ENCODE measurements around the gene INO80D. TPM values are rescaled to one million over a fixed set of nuclear protein-coding genes. Genes with fewer than 3 reads are reported as not detected.
"Not testable (repeated sequence)": the region's sequence is repeated elsewhere in the genome, so short reads cannot be mapped to it uniquely, and the experiment has no call there.

Gene INO80D
- total and polyA plus RNA-seq, 8 donors, result 9.9 to 21.9 (median 12.3) TPM

DNA sequence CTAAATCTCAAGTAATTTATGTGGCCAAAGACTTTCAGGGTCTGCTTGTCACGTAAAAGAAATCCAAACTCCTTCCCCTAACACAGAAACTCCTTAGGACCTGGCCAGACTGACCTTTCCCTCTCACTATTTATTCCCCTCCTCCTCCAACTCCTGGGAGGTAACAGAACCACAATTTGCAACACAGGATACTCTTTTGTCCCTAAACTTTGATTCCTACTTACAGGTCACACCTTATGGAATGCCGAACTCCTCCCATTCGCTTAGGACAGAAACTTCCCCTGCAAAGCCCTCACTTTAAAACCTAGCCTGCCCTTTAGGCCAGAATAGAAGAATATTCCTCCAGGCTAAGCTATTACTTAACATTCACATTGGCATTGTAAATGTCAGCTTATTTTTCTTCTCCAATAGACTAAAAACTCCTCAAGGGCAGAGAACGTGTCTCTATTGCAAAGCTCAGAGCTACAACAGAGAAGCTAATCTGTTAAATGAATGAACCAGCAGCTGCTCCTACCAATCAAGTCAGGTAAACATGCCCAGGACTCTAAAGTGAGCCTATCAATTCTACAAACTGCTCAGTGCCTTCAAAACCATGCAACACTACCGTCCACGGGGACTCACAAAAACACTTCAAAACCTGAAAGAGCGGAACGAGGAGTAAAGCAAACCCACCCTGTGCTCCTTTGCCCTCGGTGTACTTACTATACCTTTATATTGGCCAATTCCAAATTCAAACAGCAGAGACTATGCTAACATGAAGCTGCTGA, 6.1 kb downstream of the INO80D start:
- TF ChIP-seq, protein P1, sequence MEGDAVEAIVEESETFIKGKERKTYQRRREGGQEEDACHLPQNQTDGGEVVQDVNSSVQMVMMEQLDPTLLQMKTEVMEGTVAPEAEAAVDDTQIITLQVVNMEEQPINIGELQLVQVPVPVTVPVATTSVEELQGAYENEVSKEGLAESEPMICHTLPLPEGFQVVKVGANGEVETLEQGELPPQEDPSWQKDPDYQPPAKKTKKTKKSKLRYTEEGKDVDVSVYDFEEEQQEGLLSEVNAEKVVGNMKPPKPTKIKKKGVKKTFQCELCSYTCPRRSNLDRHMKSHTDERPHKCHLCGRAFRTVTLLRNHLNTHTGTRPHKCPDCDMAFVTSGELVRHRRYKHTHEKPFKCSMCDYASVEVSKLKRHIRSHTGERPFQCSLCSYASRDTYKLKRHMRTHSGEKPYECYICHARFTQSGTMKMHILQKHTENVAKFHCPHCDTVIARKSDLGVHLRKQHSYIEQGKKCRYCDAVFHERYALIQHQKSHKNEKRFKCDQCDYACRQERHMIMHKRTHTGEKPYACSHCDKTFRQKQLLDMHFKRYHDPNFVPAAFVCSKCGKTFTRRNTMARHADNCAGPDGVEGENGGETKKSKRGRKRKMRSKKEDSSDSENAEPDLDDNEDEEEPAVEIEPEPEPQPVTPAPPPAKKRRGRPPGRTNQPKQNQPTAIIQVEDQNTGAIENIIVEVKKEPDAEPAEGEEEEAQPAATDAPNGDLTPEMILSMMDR (IDR thresholded peaks at IDR 0.05), result no peak
- peaks cover 4 to 34% of the 10 kb centered on the region in 2 donors for H3K4me1 ChIP-seq
- no peaks in the 10 kb centered on the region for H3K36me3 ChIP-seq
- no peak overlapping the region for H3K27ac ChIP-seq
- intact Hi-C loops (cut with DNase I), result loop anchor here in 1 of 2 donors (10.0 kb wide), 1 partner anchor 75 kb away; the partner anchor contains the start of genes EEF1B2 and NDUFS1
- no peak overlapping the region for H3K4me3 ChIP-seq
- no peaks in the 10 kb centered on the region for H3K27me3 ChIP-seq
- no peaks in the 10 kb centered on the region for H3K9me3 ChIP-seq
- ATAC-seq, result no peak
- DNase-seq, result no peak

DNA sequence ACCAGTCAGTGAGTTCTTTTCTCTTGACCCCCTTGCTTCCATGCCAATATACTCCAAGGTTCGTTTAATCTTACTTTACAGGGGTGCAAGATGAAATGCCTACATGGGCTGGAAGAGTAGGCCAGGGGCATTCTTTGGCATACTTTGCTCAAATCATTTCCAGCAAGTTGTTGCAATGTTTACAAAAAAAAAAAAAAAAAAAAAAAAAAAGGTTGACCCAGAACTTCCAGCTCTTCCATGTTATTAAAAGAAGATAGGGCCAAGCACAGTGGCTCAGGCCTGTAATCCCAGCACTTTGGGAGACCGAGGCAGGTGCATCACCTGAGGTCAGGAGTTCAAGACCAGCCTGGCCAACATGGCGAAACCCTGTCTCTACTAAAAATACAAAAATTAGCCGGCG, 8.1 kb downstream of the INO80D start:
- intact Hi-C loops (cut with DNase I); H3K27me3 ChIP-seq; H3K9me3 ChIP-seq; H3K36me3 ChIP-seq; H3K27ac ChIP-seq; H3K4me3 ChIP-seq; ATAC-seq: not testable (repeated sequence)
- DNase-seq, result peak in 1 of 4 donors; percentile 6
- H3K4me1 ChIP-seq, result peaks cover 0 to 30% of the 10 kb centered on the region in 2 donors

DNA sequence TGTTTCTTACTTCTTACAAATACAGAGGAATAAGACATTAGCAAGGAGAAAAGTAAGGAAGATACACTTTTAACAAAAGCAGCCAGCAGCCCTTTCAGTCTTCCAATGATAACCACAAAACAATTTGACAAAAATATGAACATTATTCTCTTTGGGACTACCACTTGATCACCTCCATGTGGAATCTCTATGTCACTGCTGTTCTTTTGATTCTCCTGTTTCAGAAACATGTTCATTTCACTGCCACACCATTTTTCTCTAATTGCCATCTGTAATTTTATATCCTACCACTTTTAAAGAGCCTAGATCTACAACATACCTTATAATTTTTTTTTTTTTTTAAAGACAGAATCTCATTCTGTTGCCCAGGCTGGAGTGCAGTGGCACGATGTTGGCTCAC, 10.9 kb downstream of the INO80D start:
- ATAC-seq, result no peak

DNA sequence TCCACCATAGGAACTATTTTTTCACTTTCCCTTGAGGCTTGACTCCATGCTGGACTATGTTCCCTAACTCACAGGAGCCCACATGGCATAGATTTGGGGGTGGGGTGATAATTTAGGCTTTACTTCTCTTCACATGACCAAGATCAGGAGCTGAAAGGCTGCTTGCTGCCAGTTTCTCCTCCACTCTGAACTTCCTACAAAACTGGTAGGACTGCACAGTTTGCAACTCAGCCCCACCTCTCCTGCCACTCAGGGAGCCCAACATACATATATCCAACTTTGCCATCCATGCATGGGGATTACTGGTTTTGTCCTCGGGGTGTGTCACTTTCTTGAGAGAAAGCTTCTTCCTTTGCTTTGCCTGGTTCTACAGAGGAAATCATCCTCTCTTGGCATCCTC, 14.2 kb downstream of the INO80D start:
- no peaks in the 10 kb centered on the region for H3K9me3 ChIP-seq
- peaks cover 0 to 11% of the 10 kb centered on the region in 2 donors for H3K4me1 ChIP-seq
- ATAC-seq (no peak), DNase-seq (no peak)
- intact Hi-C loops (cut with DNase I), result no loop called here
- TF ChIP-seq, protein P1 (IDR thresholded peaks at IDR 0.05), result no peak
- no peaks in the 10 kb centered on the region for H3K36me3 ChIP-seq
- no peak overlapping the region for H3K27ac ChIP-seq
- no peaks in the 10 kb centered on the region for H3K27me3 ChIP-seq
- H3K4me3 ChIP-seq, result no peak overlapping the region

More for the DNA sequence above, 10.9 kb downstream of the INO80D start:
- H3K36me3 ChIP-seq, result no peaks in the 10 kb centered on the region
- DNase-seq, result no peak
- H3K9me3 ChIP-seq, result no peaks in the 10 kb centered on the region
- intact Hi-C loops (cut with DNase I), result no loop called here
- H3K27me3 ChIP-seq, result no peaks in the 10 kb centered on the region
- peaks cover 0 to 20% of the 10 kb centered on the region in 2 donors for H3K4me1 ChIP-seq
- H3K4me3 ChIP-seq, result no peak overlapping the region
- TF ChIP-seq, protein P1 (IDR thresholded peaks at IDR 0.05), result no peak
- no peak overlapping the region for H3K27ac ChIP-seq

DNA sequence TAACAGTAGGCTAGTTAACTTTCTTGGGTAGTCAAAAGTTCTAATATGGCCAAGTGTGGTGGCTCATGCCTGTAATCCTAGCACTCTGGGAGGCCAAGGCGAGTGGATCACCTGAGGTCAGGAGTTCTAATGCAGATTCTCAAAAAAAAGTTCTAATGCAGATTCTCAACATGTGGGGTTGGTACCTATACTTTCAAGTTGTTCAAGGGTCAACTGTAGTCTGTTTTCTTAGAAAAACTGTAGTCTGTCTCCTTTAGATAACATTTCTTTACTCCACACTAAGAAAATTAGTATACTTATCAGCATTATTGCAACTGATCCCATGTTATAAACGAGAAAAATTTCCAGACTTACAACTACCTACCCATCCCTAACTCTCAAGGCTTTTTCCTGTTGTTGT, 16.6 kb downstream of the INO80D start:
- TF ChIP-seq, protein P1 (IDR thresholded peaks at IDR 0.05), result no peak
- Histone ChIP-seq H3K4me3 (no peak overlapping the region), H3K27me3 (no peaks in the 10 kb centered on the region), H3K4me1 (peaks cover 0 to 11% of the 10 kb centered on the region in 2 donors), H3K9me3 (no peaks in the 10 kb centered on the region), H3K36me3 (no peaks in the 10 kb centered on the region), H3K27ac (no peak overlapping the region)
- ATAC-seq (no peak), DNase-seq (no peak)
- intact Hi-C loops (cut with DNase I), result no loop called here

Measured in left lung (tissue), 10 donors.